GM19328 (cell line): ENCODE results near the gene MCOLN1.

ENCODE experiments used
- ATAC-seq: cut with Tn5 transposase; IDR thresholded peaks from one replicate; pipeline ENCODE4 v1.9.1; 2021; ENCODE audit warnings: mild to moderate bottlenecking, moderate library complexity; ENCODE audit not compliant: unreplicated experiment

MCOLN1 gene

GRCh38 chr19:7540761-7541474, 18.5 kb downstream of the MCOLN1 start:
- no peak for ATAC-seq

GRCh38 chr19:7541475-7541824, 19.0 kb downstream of the MCOLN1 start:
- ATAC-seq, result no peak

GRCh38 chr19:7541828-7542443, 19.5 kb downstream of the MCOLN1 start:
- ATAC-seq, result no peak

DNA sequence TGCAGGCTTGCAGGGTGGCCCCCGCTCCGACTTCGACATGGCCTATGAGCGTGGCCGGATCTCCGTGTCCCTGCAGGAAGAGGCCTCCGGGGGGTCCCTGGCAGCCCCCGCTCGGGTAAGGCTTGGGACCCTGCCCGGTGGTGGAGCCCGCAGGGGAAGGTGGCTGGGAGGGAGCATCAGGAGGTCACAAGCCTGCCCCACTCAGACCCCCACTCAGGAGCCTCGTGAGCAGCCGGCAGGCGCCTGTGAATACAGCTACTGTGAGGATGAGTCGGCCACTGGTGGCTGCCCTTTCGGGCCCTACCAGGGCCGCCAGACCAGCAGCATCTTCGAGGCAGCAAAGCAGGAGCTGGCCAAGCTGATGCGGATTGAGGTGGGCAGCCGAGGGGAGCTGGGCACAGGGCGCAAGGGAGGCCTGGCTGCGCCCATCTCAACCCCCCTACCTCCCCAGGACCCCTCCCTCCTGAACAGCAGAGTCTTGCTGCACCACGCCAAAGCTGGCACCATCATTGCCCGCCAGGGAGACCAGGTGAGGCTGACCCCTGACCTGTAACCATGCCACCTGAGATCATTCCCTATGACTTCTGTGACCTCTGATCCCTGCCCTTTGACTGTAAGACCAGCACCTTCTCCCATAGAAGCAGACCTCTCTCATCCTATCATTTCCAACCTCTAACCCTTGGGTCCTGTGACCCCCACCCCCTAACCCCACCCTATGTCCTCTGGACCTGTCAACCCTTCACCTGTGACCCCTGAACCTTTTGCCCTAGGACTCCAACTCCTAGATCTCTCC, 20.3 kb downstream of the MCOLN1 start:
- no peak for ATAC-seq

DNA sequence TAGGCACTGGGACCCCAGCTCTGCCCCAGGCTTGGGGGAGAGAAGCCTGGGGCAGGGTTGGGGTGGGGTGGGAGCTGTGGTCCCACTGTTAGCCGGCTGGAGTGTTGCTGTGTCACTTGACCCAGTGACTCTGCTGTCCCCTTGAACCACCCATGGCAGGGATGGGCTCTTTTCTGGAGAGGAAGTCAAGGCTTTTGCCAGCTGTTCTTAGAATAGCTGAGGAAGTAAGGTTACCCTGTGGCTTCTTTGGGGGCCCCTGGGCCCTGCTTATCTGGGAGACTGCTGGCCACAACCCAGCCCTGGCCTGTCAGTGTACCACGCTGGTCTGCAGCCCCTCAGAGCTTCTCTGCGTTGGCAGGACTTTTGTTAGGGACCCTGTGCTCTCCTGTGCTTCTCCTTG, 22.2 kb downstream of the MCOLN1 start:
- ATAC-seq, result no peak

DNA sequence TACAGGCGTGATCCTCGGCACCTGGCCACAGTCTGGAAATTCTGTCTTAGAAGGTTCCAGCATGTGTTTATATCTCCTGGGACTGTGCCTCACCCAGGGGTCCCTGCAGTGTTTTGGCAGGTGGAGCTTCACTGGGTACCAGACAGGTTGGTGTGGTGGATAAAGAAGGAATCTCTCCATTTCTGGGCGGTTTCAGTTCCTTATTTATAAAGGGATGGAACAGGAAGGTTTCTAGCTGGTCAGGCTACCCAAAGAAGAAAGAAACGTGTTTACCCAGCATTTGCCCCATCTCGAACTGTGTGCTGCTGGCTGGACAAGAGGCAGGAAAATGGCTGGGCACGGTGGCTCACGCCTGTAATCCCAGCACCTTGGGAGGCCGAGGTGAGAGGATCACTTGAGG, 22.9 kb downstream of the MCOLN1 start:
- no peak for ATAC-seq

- no peak for ATAC-seq
Observed at GRCh38 chr19:7545904-7546303, 23.5 kb downstream of the MCOLN1 start.

GRCh38 chr19:7547159-7547558, 24.7 kb downstream of the MCOLN1 start:
- no peak for ATAC-seq

DNA sequence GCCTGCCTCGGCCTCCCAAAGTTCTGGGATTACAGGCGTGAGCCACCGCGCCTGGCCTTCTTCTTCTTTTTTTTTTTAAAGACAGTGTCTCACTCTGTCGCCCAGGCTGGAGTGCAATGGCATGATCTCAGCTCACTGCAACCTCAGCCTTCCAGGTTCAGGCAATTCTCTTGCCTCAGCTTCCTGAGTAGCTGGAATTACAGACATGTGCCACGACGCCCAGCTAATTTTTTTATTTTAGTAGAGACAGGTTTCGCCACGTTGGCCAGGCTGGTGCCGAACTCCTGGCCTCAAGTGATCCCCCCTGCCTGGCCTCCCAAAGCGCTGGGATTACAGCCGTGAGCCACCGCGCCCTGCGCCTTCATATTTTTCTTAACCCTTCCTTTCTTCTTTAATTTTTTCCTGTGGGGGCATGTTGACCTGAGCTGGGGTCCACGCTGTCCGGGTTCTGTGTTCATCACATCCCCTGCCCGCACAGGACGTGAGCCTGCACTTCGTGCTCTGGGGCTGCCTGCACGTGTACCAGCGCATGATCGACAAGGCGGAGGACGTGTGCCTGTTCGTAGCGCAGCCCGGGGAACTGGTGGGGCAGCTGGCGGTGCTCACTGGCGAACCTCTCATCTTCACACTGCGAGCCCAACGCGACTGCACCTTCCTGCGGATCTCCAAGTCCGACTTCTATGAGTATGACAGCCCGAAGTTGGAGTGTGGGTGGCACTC, 27.2 kb downstream of the MCOLN1 start:
- ATAC-seq, result no peak

DNA sequence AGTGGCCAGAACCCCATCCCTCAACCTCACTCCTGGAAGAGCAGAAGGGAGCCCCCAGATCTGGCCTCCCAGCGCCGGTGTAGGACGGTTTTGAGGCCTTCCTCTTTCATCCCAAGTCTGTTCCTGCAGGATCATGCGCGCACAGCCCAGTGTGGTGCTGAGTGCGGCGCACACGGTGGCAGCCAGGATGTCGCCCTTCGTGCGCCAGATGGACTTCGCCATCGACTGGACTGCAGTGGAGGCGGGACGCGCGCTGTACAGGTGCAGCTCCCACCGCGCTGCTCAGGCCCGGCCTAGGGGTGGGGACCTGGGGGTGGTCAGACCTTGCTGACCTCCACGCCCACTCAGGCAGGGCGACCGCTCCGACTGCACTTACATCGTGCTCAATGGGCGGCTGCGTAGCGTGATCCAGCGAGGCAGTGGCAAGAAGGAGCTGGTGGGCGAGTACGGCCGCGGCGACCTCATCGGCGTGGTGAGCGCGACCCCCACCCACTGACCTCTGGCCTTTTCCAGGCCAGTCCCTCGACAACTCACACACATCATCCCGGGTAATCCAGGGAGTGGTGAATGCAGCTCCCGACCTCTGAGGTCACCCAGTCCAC, 27.8 kb downstream of the MCOLN1 start:
- ATAC-seq, result no peak

DNA sequence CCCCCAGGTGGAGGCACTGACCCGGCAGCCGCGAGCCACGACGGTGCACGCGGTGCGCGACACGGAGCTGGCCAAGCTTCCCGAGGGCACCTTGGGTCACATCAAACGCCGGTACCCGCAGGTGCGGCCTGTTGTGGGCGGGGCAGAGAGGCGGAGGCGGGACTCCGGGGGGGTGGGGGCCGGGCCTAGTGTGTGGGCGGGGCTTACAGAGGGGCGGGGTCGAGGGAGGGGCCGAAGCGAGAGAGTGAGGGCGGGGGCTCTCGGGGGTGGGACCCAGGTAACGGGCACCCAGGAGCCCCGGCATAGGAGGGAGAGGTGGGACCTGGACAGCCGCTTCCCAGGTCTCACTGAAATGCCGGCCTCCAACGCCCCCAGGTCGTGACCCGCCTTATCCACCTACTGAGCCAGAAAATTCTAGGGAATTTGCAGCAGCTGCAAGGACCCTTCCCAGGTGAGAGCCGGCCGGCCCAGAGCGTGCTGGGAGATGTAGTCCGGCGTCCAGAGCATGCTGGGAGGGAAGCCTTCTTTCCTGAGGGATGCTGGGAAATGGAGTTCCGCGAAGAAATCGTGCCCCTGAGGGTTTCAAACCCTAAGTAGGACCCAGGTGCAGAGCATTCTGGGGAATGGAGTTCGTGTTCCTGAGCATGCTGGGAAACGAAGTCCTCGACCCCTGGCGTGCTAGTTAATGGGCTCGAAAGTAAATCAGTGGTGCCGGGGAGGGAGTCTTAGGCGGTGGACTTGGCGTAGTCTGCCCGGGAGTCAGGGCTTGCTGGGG, 28.8 kb downstream of the MCOLN1 start:
- no peak for ATAC-seq

- no peak for ATAC-seq
Observed at GRCh38 chr19:7552781-7553180, 30.4 kb downstream of the MCOLN1 start.

GRCh38 chr19:7554565-7554964, 32.1 kb downstream of the MCOLN1 start:
- no peak for ATAC-seq

- ATAC-seq, result no peak
Observed at GRCh38 chr19:7554990-7555864, 32.8 kb downstream of the MCOLN1 start.

DNA sequence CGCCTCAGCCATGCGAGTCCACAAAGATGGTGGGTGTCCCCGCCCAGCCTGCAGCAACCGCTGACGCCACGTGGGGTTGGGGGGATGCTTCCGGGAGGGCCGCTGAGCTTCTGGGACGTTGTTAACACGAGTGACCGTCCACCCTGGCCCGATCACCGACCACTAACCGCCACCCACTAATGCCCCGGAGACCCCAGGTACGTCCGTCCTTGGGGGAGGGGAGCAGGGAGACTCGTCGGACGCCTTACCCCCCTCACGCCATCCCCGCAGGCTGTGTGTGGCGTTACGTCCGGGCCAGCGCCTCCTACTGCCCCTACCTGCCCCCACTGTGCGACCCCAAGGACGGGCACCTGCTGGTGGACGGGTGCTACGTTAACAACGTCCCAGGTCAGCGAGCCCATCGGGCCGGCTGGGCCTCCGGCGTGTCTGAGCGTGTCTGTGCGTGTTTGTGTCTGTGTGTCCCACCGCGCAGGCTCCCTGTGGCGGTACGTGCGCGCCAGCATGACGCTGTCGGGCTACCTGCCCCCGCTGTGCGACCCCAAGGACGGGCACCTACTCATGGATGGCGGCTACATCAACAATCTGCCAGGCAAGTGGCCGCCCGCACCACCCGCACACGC, 34.4 kb downstream of the MCOLN1 start:
- no peak for ATAC-seq

DNA sequence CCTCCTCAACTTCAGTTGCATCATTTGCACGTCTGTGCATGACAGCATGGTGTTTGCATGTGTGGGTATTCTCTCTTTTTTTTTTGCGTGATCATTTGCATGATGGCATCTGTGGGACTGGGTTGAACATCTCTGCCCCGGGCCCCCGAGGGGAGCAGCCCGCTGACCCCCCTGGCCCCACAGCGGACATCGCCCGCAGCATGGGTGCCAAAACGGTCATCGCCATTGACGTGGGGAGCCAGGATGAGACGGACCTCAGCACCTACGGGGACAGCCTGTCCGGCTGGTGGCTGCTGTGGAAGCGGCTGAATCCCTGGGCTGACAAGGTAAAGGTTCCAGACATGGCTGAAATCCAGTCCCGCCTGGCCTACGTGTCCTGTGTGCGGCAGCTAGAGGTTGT, 36.2 kb downstream of the MCOLN1 start:
- ATAC-seq, result no peak

DNA sequence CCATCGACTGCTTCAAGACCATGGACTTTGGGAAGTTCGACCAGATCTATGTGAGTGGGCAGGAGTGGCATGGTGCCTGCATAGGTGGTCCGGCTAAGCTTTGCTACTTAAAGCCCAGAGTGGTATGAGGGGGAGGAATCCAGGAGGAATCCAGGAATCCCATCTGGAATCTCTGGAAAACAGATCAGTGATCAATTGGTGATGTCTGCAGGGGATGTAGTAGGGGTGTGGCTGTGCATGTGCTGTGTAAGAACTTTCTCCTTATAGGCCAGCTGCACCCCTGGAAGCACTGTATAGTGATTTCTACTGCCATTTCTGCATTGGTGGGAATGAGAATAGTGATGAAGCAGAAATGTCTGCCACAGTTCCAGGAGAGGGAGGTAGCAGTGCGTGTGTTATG, 36.7 kb downstream of the MCOLN1 start:
- ATAC-seq, result no peak

- ATAC-seq, result no peak
Observed at GRCh38 chr19:7560255-7560654, 37.8 kb downstream of the MCOLN1 start.

GRCh38 chr19:7561325-7561724, 38.9 kb downstream of the MCOLN1 start:
- ATAC-seq, result no peak
